Cardiac muscle cell (in vitro differentiated cells and primary cell): ENCODE measurements around the gene MAST4. TPM values are rescaled to one million over a fixed set of nuclear protein-coding genes. Genes with fewer than 3 reads are reported as not detected.
A peak's percentile ranks its signal among the peaks of the same experiment; 100 is the strongest.

Source experiments
- DNase-seq, 2 donors: peaks; one replicate each; pipeline versions ENCODE4 v3.0.0 to v3.0.0-alpha.2; 2010 to 2017; ENCODE audit warnings: low read depth in 1 of 2, low spot score in 1 of 2
- H3K27ac ChIP-seq: fragments of 200-600 bp; sonication (generic); 2 replicates; pipeline ENCODE4 v1.5.1; 2016
- H3K27me3 ChIP-seq: fragments of 200-600 bp; sonication (generic); 2 replicates; pipeline ENCODE4 v1.6.0; 2016; ENCODE audit warnings: control low read depth
- H3K36me3 ChIP-seq: fragments of 200-600 bp; sonication (generic); 2 replicates; pipeline ENCODE4 v1.5.1; 2016; ENCODE audit warnings: control low read depth
- H3K4me1 ChIP-seq: fragments of 200-600 bp; sonication (generic); 2 replicates; pipeline ENCODE4 v1.8.1; 2017; ENCODE audit warnings: low read depth, mild to moderate bottlenecking, mixed run types
- H3K4me3 ChIP-seq: fragments of 200-600 bp; sonication (generic); 2 replicates; pipeline ENCODE4 v1.5.1; 2016; ENCODE audit warnings: mild to moderate bottlenecking
- H3K9me3 ChIP-seq: fragments of 200-600 bp; sonication (generic); 2 replicates; pipeline ENCODE4 v1.5.1; 2017; ENCODE audit warnings: low read depth, mild to moderate bottlenecking, control low read depth
- CTCF ChIP-seq: IDR thresholded peaks from 2 replicates; pipeline ENCODE4 v1.5.1; 2012; ENCODE audit warnings: low read depth, mild to moderate bottlenecking, low read length
- polyA plus RNA-seq: library from polyadenylated mRNA; unstranded; fragments of >200 nt; fragmentation: Nextera tagmentation; extraction: Ambion mirVana; gene quantifications from 2 replicates; pipeline ENCODE4 v1.2.1, GENCODE V29; 2016
- total RNA-seq: library from RNA; depleted of rRNA; stranded (reverse); fragments of >200 nt; gene quantifications from 2 replicates; pipeline ENCODE4 v1.2.3, GENCODE V29; 2016

The MAST4 gene
- total and polyA plus RNA-seq, 2 experiments from 2014 or later, result 33.1 to 58.0 TPM

GRCh38 chr5:67021031-67021430 lies 424.8 kb downstream of the MAST4 start:
- TF ChIP-seq CTCF, result no peak
- no peak overlapping the region for H3K4me3 ChIP-seq
- H3K27me3 ChIP-seq, result no peaks in the 10 kb centered on the region
- no peak overlapping the region for H3K27ac ChIP-seq
- H3K9me3 ChIP-seq, result no peaks in the 10 kb centered on the region
- no peaks in the 10 kb centered on the region for H3K36me3 ChIP-seq
- DNase-seq, result no peak
- H3K4me1 ChIP-seq, result peaks cover 21% of the 10 kb centered on the region

- Histone ChIP-seq H3K27ac (no peak overlapping the region), H3K36me3 (no peaks in the 10 kb centered on the region), H3K27me3 (no peaks in the 10 kb centered on the region), H3K4me1 (peaks cover 23% of the 10 kb centered on the region), H3K9me3 (no peaks in the 10 kb centered on the region), H3K4me3 (no peak overlapping the region)
- no peak for TF ChIP-seq CTCF
- DNase-seq, result no peak
These were observed 425.3 kb downstream of the MAST4 start for GRCh38 chr5:67021521-67021920.

- DNase-seq, result peak in 1 of 2 donors; percentile 61
- Histone ChIP-seq H3K27ac (no peak overlapping the region), H3K27me3 (no peaks in the 10 kb centered on the region), H3K4me3 (no peak overlapping the region), H3K4me1 (peaks cover 23% of the 10 kb centered on the region), H3K36me3 (no peaks in the 10 kb centered on the region), H3K9me3 (no peaks in the 10 kb centered on the region)
- TF ChIP-seq CTCF, result no peak
These were observed 425.8 kb downstream of the MAST4 start for GRCh38 chr5:67021962-67022361.

- Histone ChIP-seq H3K36me3 (no peaks in the 10 kb centered on the region), H3K4me3 (no peak overlapping the region), H3K27ac (peak overlapping the region; percentile 29), H3K4me1 (peaks cover 28% of the 10 kb centered on the region), H3K27me3 (no peaks in the 10 kb centered on the region), H3K9me3 (no peaks in the 10 kb centered on the region)
- no peak for DNase-seq
- TF ChIP-seq CTCF, result no peak
These were observed 429.3 kb downstream of the MAST4 start for GRCh38 chr5:67025457-67025856.

- Histone ChIP-seq H3K27me3 (no peaks in the 10 kb centered on the region), H3K4me3 (no peak overlapping the region), H3K9me3 (no peaks in the 10 kb centered on the region), H3K27ac (no peak overlapping the region), H3K4me1 (peaks cover 30% of the 10 kb centered on the region), H3K36me3 (no peaks in the 10 kb centered on the region)
- TF ChIP-seq CTCF, result no peak
- DNase-seq, result no peak
These were observed 430.1 kb downstream of the MAST4 start for GRCh38 chr5:67026278-67026677.

GRCh38 chr5:67027171-67027570 lies 431.0 kb downstream of the MAST4 start:
- Histone ChIP-seq H3K4me1 (peaks cover 33% of the 10 kb centered on the region), H3K4me3 (no peak overlapping the region), H3K36me3 (no peaks in the 10 kb centered on the region), H3K9me3 (no peaks in the 10 kb centered on the region), H3K27me3 (no peaks in the 10 kb centered on the region), H3K27ac (no peak overlapping the region)
- no peak for TF ChIP-seq CTCF
- no peak for DNase-seq
